ENCODE data around the gene SLCO3A1. TPM values are rescaled to one million over a fixed set of nuclear protein-coding genes. Genes with fewer than 3 reads are reported as not detected.

Gene SLCO3A1
- total RNA-seq, 1 experiment from 2014 or later = 5.1 TPM

- no peaks in the 10 kb centered on the region for H3K79me2 ChIP-seq (ENCODE audit: insufficient read depth, low read length)
- CTCF ChIA-PET = no interaction called here
Observed at GRCh38 chr15:92168066-92168683, 314.7 kb downstream of the SLCO3A1 start.

More at GRCh38 chr15:92168066-92168683, 314.7 kb downstream of the SLCO3A1 start:
- Histone ChIP-seq H3K4me1 (ENCODE audit: control insufficient read depth in 1 of 2, insufficient read depth in 2 of 2, low read length in 2 of 2) (no peaks in the 10 kb centered on the region), H3K9me3 (ENCODE audit: control insufficient read depth in 1 of 2, insufficient read depth in 1 of 2, low read depth in 1 of 2, low read length in 2 of 2) (no peaks in the 10 kb centered on the region), H3K36me3 (ENCODE audit: control insufficient read depth in 1 of 2, insufficient read depth in 2 of 2, low read length in 2 of 2) (no peaks in the 10 kb centered on the region), H3K9ac (ENCODE audit: low read length) (no peak overlapping the region), H4K20me1 (ENCODE audit: insufficient read depth) (no peaks in the 10 kb centered on the region), H3K27ac (ENCODE audit: low read depth, low read length) (no peak overlapping the region), H2AFZ (ENCODE audit: low read depth, low read length, poor library complexity, severe bottlenecking) (no peak overlapping the region), H3K4me2 (ENCODE audit: low read length) (no peak overlapping the region), H3K27me3 (ENCODE audit: insufficient read depth, low read length) (peaks cover 5% of the 10 kb centered on the region; the same call in 1 of the 2 replicates), H3K4me3 (replicated peaks in 1 of 2; ENCODE audit: low read depth in 1 of 2, low read length in 2 of 2) (no peak overlapping the region), H3K9me2 (ENCODE audit: insufficient read depth) (no peaks in the 10 kb centered on the region)
- POLR2A ChIA-PET = no interaction called here
- no peak for TF ChIP-seq RAD21 (IDR thresholded peaks at IDR 0.05; ENCODE audit: low read depth)
- TF ChIP-seq SRF (IDR thresholded peaks at IDR 0.05; ENCODE audit: low read depth) = no peak
- TF ChIP-seq ELF1 (IDR thresholded peaks at IDR 0.05; ENCODE audit: borderline replicate concordance, low read depth) = no peak
- TF ChIP-seq, protein P1, sequence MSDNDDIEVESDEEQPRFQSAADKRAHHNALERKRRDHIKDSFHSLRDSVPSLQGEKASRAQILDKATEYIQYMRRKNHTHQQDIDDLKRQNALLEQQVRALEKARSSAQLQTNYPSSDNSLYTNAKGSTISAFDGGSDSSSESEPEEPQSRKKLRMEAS (IDR thresholded peaks at IDR 0.05) = no peak
- no peak for TF ChIP-seq CTCF (IDR thresholded peaks at IDR 0.05 in 2 of 3, conservative IDR thresholded peaks at IDR 0.05 in 1 of 3; ENCODE audit: borderline replicate concordance in 1 of 3, insufficient read depth in 1 of 3, low read depth in 2 of 3, low read length in 2 of 3)
- no peak for TF ChIP-seq POLR2AphosphoS5 (IDR thresholded peaks at IDR 0.05; ENCODE audit: low read depth, low read length)
- no peak for TF ChIP-seq EZH2 (IDR thresholded peaks at IDR 0.05)
- TF ChIP-seq JUND (IDR thresholded peaks at IDR 0.05) = no peak
- no peak for TF ChIP-seq SIN3A (IDR thresholded peaks at IDR 0.05; ENCODE audit: low read depth)
- TF ChIP-seq SP1 (IDR thresholded peaks at IDR 0.05; ENCODE audit: low read depth) = no peak
- TF ChIP-seq POLR2A (IDR thresholded peaks at IDR 0.05; ENCODE audit: borderline replicate concordance, extremely low read depth, insufficient read depth, insufficient read length) = no peak
- no peak for TF ChIP-seq ZFX (IDR thresholded peaks at IDR 0.05)
- TF ChIP-seq, protein P2, sequence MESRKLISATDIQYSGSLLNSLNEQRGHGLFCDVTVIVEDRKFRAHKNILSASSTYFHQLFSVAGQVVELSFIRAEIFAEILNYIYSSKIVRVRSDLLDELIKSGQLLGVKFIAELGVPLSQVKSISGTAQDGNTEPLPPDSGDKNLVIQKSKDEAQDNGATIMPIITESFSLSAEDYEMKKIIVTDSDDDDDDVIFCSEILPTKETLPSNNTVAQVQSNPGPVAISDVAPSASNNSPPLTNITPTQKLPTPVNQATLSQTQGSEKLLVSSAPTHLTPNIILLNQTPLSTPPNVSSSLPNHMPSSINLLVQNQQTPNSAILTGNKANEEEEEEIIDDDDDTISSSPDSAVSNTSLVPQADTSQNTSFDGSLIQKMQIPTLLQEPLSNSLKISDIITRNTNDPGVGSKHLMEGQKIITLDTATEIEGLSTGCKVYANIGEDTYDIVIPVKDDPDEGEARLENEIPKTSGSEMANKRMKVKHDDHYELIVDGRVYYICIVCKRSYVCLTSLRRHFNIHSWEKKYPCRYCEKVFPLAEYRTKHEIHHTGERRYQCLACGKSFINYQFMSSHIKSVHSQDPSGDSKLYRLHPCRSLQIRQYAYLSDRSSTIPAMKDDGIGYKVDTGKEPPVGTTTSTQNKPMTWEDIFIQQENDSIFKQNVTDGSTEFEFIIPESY (IDR thresholded peaks at IDR 0.05; ENCODE audit: extremely low read depth, insufficient replicate concordance, low read length) = no peak
- TF ChIP-seq ZNF274 (IDR thresholded peaks at IDR 0.05; ENCODE audit: low read depth, low read length) = no peak
- no peak for TF ChIP-seq REST (IDR thresholded peaks at IDR 0.05; ENCODE audit: low read depth)
- no peak for TF ChIP-seq FOSL1 (IDR thresholded peaks at IDR 0.05; ENCODE audit: low read depth)
- TF ChIP-seq YY1 (IDR thresholded peaks at IDR 0.05; ENCODE audit: extremely low read depth, insufficient replicate concordance, low read depth, low read length) = no peak
- no peak for TF ChIP-seq EZH2phosphoT487 (IDR thresholded peaks at IDR 0.05; ENCODE audit: borderline replicate concordance)
- ATAC-seq = no peak
- RAD21 ChIA-PET (ENCODE audit: low non-redundant PET in 1 of 2, low total read pairs in 2 of 2, uncharacterized antibody in 2 of 2, unreplicated experiment in 2 of 2) = no interaction called here
- BruUV-seq (replicated peaks) = no TSS peak
- DNase-seq (ENCODE audit: low read depth, low spot score) = no peak
- intact Hi-C loops (cut with micrococcal nuclease) = no loop called here

Measured in HCT116 (cell line).